NCI-H1105 treated with DMSO at 0.1 percent for 48 hours (cell line): ENCODE measurements around the gene SUSD4.

Experiments used
- DNase-seq: peaks from one replicate; lab custom pipeline; 2025; lab: John Stamatoyannopoulos, UW

SUSD4 gene

DNA sequence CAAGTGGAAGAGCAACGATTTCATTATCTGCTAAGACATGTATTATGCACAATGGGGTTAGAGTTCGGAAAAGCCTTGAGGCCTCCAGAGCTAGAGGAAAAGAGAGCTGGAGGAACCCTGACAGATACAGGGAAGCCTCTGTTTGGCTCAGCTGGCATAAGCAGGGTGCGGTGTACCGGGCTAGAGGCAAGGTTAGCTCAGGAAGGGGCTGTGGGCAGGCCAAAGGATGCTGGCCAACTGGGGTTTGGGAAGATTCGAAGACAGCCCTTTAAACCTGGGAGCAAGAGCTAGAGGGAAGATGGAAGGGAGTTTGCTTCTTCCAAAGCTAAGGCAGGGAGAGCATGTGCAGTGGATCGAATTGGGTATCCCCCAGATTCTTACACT is 113.4 kb downstream of the SUSD4 start:
- no peak for DNase-seq

DNA sequence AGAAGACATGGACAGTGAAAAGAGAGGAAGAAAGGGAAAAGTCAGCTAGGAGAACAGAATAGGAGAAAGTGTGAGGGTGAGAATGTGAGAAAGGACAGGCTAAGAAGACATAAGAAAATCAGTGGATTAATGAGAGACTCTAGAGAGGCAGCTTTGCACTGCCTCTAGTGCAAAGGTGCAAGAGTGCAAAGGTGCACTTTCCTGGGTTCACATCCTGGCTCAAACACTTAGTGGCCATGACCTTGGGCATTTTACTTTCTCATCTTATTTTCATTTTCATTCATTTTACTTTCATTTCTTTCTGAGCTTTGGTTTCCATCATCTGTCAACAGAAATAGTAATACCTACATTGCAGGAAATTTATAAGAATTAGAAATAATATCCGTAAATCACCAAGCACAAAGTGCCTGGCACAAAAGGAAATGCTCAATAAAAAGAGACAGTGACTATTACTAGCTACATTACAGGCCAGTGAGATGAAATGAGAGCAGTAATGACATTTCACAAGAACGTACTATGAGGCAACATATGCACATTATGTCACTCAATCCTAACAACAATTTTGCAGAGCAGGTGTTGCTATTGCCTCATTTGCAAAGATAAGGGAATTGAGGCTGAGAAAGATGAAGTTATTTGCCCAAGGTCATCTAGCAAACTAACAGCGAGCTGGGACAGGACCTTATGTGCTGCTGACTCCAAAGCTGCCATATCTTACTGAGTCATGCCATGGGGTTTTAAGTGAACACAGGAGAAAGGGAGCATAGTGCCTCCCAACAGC is 113.9 kb downstream of the SUSD4 start:
- DNase-seq: no peak

DNA sequence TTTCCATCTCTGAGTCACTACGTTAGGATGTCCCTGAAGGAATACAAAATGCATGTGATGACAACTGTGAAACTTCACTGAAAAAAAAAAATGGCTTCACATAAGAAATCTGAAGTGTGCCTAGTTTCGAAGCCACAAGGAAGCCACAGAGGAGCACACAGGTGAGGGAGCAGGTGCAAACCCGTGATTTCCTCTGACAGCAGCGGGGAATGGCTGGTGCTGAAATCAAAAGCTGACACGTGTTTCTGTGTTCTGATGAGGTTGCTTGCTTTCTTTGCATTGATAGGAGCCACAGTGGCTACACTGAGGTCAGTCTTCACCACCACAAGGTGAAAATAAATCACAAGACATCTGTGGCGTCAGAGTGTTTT is 115.2 kb downstream of the SUSD4 start:
- no peak for DNase-seq

DNA sequence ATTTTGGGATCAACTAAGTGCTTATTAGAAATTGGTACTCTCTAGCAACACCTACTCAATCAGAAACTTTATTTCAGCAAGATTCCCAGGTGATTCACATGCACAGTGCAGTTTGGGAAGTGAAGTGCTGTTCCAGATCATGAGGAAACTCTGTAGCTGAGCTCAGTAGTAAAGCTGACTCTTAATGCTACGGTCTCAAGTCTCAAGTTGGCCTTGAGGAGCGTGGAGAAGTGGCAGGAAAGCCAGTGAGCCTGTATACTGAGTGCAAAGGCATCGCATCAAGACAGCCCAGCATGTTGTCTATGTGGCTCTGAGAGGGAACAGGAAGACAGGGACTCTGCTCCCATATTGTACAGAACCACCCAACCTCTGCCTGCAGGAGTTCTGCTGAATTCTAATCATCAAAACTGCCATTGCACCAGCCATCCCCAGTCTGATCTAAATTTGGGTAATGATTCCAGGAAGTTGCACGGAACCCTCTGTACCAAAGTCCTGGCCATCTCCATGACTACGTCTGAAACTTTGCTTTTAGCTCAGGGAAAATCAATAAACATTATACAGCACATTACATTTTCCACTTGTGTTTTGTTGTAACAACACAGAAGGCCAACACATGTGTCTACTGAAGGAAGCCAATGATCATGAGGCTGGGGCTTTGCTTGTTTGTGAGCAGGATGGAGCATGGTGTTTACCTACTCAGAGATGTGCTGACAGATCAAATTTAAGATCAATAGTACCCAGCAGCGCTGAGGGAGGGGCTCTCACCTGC is 115.8 kb downstream of the SUSD4 start:
- DNase-seq: no peak

DNA sequence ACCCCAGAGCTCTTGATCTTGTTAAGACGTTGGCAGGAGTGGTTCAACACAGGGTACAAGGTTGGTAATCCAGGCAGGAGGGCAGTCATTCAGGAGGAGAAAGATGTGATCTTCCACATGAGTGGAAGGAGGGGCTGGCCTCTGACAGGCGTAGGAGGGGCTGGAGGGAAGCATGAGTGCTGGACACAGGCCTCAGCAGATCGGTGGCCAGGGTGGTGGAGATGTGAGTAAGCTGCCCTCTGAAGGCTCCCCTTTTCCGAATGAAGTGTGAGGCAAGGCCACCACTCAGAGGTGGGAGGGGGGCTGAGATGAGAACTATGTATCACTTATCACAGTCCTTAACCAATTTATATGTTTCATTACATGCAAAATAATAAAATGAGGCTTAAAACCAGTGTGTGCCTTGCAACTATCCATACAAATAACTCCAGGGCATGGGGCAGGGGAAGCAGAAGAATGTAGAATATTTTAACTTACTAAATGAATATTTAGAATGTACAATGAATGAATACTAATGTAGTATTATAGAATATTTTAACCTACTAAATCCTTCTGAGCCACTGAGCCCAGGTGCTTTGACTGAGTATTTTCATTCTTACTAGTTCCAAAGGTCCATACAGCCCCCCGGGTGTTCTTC is 117.4 kb downstream of the SUSD4 start:
- no peak for DNase-seq

DNA sequence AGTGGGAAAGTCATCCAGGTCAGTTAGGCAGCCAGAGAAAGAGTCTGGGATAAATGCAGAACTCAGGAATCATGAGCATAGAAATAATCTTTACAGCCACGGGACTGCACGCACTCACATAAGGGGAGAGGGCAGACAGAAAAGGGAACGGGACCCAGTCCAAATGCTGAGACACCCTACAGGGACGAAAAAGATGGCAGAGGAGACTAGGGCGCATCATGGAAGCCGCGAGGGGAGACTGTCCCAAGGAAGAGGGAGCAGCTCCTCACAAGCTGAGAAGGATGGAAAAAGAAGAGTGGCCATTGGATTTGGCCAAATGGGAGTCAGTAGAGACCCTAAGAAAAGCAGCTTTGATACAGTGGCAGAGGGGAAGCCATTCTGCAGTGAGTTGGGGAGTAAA is 118.0 kb downstream of the SUSD4 start:
- no peak for DNase-seq

DNA sequence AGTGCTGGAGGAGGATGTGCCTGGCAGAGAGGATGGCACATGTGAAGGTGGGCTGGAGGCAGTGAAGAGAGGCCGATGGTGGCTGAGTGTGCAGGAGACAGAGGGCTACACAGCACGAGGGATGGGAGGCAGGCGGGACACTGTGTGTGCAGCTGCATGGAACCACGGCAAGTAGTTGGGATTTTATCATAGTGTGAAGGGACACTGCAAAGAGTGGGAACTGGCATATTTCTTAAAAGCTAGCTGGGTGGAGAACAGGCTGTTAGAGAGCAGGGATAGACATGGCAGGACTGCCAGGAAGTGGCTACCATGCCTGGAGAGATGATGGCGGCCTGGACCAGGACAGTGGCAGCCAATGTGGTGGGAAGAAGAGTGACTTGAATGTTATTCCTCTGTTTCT is 118.6 kb downstream of the SUSD4 start:
- DNase-seq: no peak

DNA sequence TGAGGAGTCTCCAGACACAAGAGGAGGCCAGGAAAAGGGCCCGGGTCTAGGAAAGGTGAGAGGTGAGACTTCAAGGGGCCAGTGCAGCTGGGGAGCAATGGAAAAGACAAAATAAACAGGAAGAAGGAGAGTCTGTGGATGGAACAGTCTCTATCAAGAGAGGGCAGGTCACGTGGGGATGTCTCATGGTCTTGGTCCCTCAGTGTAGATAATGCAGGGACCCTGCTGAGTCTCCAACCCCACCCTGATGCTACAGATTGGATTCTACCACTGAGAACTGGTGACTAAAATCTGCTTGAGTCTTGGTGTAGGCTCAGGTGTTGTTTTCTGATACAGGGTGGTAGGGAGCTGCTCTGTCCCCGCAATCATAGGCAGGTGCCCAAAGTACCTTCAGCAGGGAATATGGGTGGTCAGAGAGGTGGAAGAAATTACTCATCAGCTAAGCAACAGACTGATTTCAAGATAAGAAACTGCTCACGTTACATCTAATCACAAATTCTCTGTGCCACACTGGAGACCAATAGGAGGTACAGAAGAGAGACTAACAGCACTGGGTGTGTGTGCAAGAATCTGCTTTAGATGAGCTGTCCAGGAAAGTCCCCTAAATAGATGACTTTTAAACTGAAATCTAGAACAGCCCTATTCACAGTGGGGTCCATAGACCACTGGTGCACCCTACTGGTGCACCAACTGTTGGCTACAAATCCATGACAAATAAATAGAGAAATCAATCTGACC is 119.4 kb downstream of the SUSD4 start:
- DNase-seq: no peak

DNA sequence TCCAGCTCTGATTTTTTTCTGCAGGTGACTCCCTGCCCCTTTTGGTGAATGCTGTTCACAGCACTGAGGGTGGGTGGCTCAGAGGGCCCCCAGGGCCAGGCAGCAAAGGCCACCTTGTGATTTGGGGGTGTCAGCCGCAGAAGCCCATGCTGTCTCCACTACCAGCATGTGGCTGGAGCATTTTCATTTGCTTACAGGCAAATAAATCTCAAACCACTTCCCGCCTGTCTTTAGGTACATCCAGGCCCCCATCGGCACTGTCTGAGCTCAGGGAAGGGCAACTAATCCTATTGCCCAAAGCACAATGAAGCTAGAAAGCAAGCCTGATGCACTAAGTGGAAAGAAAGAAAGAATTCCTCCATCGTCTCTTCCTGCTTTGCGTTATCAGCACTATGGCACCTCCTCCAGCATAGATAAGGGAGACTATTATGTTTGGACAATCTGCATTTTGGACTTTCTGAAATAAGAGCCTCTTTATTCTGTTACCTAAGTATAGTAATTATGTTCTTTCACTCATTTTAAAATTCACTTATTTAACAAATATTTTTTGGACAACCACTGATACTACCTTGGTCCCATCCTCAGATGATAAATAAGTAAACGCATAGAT is 120.4 kb downstream of the SUSD4 start:
- no peak for DNase-seq

DNA sequence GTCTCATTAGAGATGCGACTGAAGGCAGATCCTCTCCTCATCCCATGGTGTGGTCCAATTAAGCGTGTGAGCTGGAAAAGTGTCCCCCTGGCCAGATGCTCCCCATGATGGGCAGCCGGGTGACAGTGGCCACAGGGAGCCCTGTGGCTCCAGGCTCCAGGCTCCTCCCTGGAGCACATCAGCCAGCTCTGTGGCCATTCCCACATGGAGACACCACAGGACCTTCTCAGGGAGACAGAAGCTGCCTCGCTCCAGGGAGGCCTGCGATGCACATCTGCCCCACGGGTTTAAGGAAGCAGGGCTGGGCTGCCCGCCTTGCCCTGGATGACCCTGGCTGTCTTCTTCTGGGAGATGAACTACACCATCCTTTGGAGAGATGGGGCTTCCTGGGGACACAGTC is 121.0 kb downstream of the SUSD4 start:
- no peak for DNase-seq

DNA sequence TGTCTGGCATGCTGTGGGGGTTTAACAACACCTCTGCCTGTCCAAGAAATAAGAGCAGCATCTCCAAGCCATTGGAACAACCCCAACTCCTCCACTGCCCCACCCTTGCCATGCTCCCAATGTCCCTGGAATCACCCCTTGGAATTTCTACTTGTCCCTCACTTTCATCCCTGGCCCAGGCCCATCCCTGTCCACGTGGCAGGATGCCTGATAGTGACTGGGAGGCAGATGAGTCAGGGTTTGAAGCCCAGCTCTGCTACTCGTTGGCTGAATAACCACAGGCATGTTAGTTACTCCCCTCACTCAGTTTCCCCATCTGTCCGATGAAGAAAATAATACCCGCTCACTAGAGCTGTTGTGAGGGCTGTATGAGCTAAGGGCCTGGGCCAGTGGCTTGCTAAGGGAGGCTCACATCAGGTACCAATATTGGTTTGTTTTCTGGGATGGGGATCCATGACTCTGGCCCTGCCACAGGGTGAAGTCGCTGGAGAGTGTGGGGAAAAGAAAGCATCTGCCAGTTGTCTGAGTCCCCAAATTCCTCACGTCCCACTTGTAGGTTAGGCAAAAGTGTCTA is 121.5 kb downstream of the SUSD4 start:
- DNase-seq: no peak

DNA sequence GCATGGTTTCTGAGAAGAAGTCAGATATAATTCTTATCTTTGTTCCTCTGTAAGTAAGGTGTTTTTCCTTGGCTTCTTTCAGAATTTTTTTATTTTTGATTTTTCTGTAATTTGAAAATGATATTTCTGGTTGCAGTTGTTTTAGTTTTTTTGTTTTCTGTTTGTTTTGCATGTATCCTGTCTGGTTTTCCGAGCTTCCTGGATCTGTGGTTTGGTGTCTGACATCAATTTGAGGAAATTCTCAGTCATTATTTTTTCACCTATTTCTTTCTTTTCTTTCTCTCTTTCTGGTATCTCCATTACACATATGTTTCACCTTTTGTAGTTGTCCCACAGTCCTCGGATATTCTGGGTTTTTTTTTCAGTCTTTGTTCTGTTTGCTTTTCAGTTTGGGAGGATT is 123.9 kb downstream of the SUSD4 start:
- no peak for DNase-seq

DNA sequence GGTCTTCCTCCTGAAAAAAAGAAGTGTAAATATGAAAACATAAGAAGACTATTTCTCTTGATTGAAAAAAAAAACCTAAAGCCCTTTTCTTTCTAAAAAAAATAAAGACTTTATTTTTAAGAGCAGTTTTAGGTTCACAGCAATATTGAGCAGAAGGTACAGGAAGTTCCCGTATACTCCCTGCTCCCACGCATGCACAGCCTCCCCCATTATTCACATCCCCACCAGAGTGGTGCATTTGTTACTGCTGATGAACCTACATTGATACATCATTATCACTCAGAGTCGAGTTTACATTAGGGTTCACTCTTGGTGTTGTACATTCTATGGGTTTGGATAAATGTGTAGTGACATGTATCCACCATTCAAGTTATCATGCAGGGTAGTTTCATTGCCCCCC is 128.9 kb downstream of the SUSD4 start:
- DNase-seq: no peak

DNA sequence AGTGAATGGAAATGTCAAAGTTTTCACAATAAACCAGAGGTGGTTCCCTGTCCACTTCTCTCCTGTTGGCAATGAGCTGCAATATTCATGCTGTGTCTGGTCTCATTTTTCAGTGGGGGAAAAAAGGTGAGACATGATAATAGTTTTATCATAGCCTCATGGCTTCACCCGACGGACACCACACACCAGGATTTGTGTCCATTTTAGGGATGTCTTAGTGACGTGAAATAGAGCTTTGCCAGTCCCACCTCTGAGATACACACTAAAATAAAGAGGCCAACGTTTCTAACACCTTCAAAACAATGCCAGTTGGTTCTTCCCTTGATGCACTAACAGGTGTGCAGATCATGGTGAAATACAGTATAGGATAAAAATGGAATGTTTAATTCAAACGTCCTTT is 129.4 kb downstream of the SUSD4 start:
- DNase-seq: no peak

DNA sequence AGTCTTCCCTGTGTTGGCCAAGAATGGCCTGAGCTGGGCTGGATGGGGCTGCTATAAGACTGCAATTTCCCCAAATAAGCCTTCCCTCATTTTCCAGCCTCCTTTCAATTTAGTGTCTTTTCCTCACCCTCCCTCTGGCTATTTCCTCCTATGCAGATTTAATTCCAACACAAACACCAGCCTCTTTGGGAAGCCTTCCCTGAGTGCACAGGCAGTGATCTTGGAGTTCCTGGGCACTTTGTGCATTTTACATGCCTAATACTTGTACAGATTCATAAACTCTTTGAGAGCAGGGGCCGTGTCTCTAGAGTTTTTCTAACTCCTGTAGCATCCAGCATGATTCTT is 129.8 kb downstream of the SUSD4 start:
- DNase-seq: no peak

DNA sequence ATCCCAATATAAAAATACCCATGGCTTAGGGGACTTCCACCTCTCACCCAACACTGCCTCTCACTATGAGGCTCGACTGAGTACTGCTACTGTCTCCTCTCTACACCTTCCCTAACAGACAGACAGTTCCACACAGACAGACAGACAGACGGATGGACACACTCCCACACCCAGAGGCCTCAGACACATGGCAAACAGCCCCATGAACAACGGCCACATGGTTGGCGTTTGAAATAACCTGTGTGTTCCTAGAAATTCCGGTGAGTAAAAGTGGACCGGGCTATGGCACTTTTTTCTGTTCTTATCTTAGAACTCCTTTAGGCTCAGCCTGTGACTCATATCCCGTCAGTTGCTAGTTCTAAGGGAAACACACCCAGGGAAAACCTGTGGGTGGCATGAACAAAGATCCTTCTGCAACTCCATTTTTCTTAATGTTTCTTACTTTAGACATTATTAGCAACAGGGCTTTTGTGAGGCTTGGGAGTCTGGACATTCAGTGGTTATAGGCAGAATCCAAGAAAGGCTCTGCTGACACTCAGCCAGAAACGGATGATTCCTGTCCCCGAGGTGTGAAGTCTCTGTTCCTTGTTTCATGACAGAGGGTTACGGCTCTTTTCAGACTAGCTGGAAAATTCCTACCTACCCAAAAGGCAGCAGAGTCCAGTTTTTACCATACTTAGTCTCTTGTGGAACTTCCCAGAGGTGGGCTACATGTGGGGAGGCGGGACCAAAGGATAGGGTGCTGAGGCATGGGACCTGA is 130.4 kb downstream of the SUSD4 start:
- DNase-seq: no peak

DNA sequence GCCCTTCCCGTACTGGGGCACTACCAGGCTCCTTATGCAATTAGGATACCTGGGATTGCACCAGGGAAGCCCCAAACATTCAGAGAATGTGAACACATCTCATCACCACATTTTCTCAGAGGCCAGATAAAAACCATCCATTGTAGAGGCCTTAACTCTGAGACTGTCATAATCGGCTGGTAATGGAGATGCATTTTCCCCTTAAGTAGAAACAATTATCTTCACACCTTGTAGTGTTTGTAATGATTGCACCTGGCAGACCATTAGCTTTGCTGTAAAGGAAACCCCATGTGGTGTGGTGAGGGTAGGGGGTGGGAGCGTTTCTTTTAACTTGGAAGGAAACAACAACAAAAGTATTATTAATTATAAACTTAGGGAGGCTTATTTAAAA is 131.0 kb downstream of the SUSD4 start:
- DNase-seq: peak; percentile 13

DNA sequence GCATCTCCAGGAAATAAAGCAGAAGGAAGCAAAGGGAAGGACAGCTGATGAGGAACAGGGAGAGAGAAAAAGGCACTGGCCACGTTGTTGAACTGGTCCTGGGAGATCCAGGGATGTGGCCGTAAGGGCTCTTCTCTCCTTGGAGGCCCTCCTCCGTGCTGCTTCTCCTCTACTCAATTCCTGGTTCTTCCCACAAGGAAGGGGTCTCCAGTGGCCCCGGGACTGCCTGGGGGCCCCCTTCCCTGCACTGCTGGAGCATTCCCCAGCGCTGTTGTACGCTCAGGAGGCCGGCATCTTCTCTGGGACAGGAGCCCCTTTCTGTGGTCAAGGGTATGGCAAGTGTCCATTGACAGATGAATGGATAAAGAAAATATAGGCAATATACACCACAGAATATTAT is 132.4 kb downstream of the SUSD4 start:
- no peak for DNase-seq

DNA sequence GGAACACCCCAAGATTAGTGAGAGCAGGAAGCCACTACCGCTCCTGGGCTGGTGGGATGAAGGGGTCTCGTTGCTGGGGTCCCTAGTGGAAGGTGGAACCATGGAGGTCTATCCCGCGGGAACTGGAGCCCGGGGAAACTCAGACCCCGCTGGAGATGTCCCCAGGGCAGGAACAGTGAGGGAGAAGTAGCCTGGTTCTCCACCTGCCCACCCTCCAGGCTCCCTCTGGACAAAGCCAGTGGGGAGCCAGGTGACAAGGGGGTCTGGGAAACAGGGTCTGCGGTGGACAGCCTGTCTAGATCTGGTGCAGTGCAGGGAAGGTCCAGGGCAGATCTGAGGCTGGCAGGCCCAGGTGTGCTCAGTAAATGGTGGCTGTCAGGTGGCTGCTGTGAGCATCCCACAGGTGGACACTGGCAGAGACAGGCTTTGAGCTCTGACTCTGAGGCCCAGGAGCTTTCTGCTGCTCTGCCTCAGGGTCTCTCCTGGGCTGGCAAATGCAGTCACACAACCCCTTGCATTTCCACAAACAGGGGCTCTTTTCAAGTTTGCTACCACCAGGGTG is 132.9 kb downstream of the SUSD4 start:
- DNase-seq: no peak

DNA sequence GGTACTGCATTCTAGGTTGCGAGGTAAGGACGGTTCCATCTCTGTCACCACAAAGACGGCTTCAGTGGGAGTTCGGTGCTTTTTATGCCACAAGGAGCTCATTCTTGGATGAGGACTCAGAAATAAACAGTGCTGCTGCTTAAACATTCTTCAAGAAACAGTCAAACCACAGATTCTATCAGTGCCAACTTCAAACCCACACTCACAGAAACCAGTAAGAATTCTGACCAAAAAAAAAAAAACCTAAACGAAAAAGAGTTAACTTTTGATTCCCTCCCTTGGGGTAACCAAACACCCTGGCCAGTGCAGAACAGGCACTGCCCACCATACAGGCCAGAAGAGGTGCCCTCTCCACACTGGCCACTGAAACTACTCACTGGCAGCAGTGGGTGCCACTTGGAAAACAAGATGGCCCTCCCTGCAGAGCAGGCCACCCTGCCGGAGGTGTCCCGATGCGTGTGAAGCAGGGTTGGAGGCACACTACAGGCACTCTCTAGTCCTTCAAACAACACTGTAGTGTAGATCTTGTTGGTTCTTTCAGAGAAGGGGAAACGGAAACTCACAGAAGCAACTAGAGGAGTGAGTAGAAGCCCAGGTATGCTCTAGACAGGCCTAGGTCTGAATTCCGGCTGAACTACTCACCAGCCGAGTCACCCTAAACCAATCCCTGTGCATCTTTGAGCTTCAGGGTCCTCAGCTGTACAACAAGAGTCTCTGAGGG is 133.7 kb downstream of the SUSD4 start:
- no peak for DNase-seq
